IPS DF 4.7 (cell line): ENCODE measurements around the gene NCOA7.
"Not testable (repeated sequence)": the region's sequence is repeated elsewhere in the genome, so short reads cannot be mapped to it uniquely, and the experiment has no call there.

Experiments used
- DNase-seq: peaks from one replicate; pipeline ENCODE4 v3.0.0-alpha.2; 2013; ENCODE audit warnings: low spot score; ENCODE audit errors: extremely low read depth

The NCOA7 gene

DNA sequence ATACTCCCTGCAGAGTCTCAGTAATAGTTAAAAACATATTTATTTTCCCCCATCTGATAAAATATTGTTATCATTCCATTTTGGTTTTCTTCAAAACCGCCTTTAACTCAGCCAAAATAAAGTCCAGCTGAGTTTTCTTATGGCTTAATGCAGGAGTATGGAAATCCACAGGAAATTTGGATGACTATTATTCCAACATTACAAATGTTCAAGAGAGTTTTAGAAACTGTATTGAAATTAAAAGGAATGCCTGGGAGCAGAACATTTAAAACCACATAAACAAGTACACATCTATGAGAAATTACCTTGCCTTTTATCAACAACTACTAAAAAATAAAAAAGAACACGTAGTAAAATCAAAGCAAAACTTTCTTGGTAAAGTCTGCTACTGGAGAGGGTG lies 45.7 kb downstream of the NCOA7 start:
- DNase-seq, result no peak

DNA sequence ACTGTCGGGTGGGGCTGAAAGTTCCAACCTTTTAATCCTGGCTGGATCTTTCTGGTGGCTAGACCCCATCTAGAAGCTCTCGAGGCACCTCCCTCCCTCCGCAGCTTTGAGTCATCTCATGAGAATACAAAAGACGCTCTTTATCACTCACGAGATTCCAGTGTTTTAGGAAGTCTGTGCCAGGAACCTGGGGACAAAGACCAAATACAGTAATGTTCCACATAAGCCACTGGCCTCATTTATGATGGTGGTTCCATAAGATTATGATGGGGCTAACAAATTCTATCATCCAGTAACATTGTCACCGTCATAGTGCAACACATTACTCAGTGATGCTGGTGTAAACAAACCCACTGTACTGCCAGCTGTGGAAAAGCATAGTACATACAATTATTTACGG lies 48.7 kb downstream of the NCOA7 start:
- DNase-seq, result no peak

GRCh38 chr6:125839879-125840278 lies 49.1 kb downstream of the NCOA7 start:
- no peak for DNase-seq

- no peak for DNase-seq
These were observed 50.8 kb downstream of the NCOA7 start for GRCh38 chr6:125841356-125842090.

DNA sequence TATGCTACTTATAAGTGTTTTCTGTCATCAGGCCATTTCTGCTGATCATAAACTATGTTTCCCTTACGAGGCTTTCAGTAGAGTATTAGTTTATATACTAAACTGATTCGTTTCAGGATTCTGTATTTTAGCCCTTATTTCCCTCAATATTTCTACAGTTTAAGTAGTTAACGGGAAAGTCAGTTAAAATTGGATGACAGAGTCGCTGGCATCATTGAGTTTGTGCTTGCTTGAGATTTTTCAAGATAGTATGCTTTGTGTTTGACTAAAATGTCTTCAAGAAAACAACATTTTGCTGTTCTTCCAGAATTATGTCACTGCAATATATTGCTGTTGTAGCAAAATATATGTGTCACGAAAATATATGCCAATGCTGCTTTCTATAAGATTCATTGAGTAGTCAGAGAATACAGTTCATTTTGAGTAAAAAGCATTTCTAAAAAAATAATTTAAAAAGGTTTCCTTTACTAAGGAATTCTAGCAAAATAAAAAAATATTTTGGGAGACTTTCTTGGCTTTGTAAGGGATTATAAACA lies 51.4 kb downstream of the NCOA7 start:
- DNase-seq, result no peak

- DNase-seq, result no peak
These were observed 52.8 kb downstream of the NCOA7 start for GRCh38 chr6:125843593-125843992.

DNA sequence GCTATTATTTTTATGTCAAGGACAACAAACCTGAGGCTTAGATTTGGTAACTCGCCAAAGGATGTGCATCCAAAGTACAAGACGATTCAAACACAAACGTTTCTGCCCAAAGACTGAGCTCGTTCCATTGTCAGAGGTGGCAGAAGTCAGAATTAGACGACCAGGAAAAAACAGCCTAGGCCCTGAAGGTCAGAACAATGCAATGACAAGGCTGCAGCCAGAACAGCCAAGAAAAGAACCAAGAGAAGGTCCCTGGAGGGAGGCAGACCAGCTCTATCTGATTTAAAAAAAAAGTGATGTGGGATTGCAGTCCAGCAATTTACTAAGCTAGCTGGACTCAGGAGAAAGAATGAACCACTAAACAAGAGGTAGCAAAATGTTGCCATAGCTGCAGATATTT lies 54.2 kb downstream of the NCOA7 start:
- DNase-seq, result no peak

GRCh38 chr6:125846292-125847024 lies 55.7 kb downstream of the NCOA7 start:
- DNase-seq, result no peak

DNA sequence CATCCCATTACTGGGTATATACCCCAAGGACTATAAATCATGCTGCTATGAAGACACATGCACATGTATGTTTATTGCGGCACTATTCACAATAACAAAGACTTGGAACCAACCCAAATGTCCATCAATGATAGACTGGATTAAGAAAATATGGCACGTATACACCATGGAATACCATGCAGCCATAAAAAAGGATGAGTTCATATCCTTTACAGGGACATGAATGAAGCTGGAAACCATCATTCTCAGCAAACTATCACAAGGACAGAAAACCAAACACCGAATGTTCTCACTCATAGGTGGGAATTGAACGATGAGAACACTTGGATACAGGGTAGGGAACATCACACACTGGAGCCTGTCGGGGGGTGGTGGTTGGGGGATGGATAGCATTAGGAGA lies 57.5 kb downstream of the NCOA7 start:
- not testable (repeated sequence) for DNase-seq

DNA sequence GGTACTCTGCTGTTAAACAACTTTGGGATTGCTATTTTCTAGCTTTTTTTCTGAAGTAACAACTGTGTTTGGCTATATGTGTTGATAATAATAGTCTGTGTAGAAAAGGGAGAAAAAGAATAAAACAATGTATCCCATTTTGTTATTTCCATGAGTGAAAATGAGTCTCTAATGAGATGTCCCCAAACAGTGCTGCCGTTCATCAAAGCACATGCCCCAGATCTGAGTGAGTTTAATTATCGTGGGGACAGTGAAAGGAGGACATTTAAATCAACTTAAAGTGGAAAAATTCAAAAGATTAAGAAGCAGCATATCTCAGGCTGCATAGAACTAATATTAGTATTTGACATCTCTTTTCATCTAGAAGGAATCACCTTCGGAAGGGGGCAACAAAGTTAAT lies 59.6 kb downstream of the NCOA7 start:
- no peak for DNase-seq

GRCh38 chr6:125852587-125852986 lies 61.8 kb downstream of the NCOA7 start:
- no peak for DNase-seq

DNA sequence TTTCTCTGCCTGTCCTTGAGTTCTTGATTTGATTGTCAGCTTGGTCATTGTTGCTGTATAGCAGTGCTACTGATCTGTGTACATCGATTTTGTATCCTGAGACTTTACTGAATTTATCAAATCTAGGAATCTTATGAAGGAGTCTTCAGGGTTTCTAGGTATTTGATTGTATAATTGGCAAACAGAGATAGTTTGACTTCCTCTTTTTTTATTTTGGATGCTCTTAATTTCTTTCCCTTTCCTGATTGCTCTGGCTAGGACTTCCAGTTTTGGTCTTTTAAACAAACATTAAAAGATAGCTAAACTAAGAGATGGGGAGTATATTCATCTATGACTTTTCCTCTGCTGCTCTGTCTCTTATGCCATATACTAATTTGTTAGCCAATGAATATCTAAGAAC lies 62.4 kb downstream of the NCOA7 start:
- no peak for DNase-seq

DNA sequence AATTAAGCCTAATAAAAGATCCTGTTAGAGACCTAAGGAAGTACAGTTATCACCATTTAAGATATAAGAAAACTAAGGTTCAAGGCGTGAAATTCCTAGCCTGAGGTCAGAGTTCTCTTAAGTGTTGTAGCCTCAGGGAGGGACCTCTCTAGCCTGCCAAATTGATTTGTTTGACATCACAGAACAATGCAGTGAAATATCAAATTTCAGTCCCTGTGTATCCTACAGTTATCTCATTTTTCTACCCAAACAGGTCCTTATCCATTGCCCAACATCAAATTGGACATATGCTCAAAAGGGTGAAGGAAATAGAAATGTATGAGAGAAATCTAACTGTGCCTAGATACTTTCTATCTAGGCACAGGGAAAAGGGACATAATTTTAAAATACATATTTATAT lies 63.0 kb downstream of the NCOA7 start:
- no peak for DNase-seq

- no peak for DNase-seq
These were observed 63.6 kb downstream of the NCOA7 start for GRCh38 chr6:125854355-125854754.

DNA sequence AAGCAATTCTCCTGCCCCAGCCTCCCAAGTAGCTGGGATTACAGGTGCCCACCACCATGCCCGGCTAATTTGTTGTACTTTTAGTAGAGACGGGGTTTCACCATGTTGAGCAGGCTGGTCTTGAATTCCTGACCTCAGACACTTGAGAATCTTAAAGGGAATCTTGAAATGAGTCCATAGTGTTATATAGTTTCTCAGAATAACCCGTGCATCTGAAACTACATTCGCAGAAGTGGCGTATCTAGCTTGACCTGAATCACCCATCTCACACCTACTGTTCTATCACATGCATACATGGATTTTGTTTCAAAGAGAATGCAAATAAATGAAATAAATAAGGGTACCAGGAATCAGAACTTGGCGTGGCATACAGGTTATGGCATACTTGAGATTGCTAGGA lies 65.0 kb downstream of the NCOA7 start:
- DNase-seq, result no peak

DNA sequence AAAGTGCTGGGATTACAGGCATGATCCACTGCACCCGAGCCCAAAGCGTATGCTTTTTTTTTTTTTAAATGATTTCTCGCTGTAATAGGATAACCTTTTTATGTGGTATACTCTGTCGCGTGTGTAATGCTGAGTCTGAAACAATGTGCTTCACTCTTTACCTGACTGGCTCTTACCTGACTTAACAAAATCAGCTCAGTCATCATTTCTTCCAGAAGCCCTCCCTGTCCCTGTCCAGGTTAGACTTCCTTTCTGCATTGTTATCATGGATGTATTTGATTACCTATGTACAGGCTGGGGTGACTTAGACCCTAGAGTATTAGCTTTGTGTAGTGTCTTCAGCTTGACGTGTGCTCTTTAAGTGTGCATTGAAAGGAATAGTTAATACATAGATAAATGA lies 67.1 kb downstream of the NCOA7 start:
- no peak for DNase-seq

- peak; percentile 81 for DNase-seq
These were observed 67.9 kb downstream of the NCOA7 start for GRCh38 chr6:125858427-125859320.

- DNase-seq, result no peak
These were observed 69.0 kb downstream of the NCOA7 start for GRCh38 chr6:125859727-125860126.

DNA sequence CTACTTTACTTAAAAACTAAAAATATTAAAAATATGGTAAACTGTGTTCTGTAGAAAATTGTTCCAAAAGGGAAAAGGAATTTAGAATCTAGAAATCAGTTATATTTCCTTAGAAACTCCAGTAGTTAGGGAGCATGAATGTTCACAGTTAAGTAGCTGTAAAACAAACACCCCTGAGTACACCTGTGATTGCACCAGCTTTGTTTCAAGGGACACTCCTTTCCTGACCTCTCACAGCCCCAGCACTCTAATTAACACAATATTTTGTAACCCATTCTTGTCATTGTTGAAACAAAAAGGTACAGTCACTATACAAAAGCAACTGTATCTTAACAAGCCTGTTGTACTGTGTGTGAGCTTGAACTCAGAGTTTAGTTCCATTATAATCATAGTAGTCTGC lies 72.3 kb downstream of the NCOA7 start:
- no peak for DNase-seq

DNA sequence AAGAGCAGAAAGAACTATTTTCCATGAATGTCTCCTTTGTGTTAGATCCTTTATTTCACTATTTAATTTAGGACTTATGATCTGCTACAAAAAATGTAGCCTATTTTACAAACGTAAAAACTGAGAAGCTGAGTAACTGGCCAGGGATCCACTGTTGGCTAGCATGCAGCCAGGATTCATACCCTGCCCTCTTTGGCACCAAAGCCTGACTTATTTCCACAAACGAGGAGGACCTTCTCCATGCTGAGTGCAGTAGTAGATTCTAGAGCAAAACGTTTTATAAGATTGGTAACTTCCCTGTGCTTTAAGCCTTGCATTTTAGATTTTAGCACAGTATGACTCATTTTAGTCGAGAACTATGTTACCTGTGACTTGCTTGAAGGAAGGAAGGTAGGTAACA lies 74.3 kb downstream of the NCOA7 start:
- DNase-seq, result no peak

- no peak for DNase-seq
These were observed 75.7 kb downstream of the NCOA7 start for GRCh38 chr6:125866433-125866832.

DNA sequence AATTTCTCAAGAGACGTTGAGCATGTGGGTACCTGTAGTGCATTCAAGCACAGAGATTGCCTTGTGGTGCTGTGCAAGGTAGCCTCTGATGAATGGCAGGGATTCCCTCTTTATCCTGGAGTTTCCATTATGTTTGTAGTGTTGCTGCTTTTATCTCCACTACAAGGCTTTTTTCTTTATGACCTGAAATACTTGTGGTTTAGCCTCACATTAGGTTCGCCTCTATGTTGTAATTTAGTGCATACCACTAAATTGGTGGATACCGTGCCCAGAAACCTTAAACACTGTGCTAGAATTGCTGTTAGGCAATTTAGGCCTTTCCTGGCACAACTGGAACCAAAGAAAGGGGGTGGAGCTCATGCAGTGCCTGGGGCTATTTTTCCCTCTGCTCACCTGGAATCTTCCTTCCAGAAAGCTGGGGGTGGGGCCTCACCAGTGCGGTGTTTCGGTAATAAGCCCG lies 76.8 kb downstream of the NCOA7 start:
- peak; percentile 30 for DNase-seq
